ENCODE data around the gene GSN.
"Not testable (repeated sequence)": the region's sequence is repeated elsewhere in the genome, so short reads cannot be mapped to it uniquely, and the experiment has no call there.

DNA sequence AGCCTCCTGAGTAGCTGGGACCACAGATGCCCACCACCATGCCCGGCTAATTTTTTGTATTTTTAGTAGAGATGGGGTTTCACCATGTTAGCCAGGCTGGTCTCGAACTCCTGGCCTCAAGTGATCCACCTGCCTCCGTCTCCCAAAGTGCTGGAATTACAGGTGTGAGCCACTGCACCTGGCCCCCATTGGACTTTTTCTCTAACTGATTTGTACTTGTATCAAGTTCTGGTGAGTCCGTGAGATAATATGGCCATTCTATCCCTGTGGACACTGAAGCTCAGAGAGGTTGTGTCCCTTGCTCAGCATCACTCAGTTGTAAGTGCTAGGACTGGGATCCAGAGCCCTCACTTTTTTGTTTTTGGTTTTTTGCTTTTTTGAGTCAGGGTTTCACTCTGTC is 23.6 kb downstream of the GSN start:
- not testable (repeated sequence) for TF ChIP-seq CTCF, POLR2A, POLR2AphosphoS5 (IDR thresholded peaks at IDR 0.05)
